OCI-LY1 (cell line): ENCODE measurements around the gene IFNA5.

ENCODE experiments used
- H2AFZ ChIP-seq: fragments of 200-600 bp; sonication (generic), shearing (Covaris generic); 2 replicates; pipeline ENCODE4 v1.6.0; 2014; ENCODE audit warnings: antibody characterized with exemption, mild to moderate bottlenecking, low read length
- H3F3A ChIP-seq: fragments of 200-600 bp; sonication (generic), shearing (Covaris generic); 2 replicates; pipeline ENCODE4 v1.6.0; 2014; ENCODE audit warnings: mild to moderate bottlenecking, antibody characterized with exemption, low read length, moderate library complexity; ENCODE audit not compliant: insufficient read depth
- H3K27ac ChIP-seq: fragments of 200-600 bp; sonication (generic); 2 replicates; pipeline ENCODE4 v1.5.1; 2014; ENCODE audit warnings: low read length, mixed run types, mild to moderate bottlenecking, low read depth; ENCODE audit not compliant: poor library complexity, severe bottlenecking
- H3K27me3 ChIP-seq: fragments of 200-600 bp; sonication (generic); 2 replicates; pipeline ENCODE4 v1.6.0; 2014; ENCODE audit warnings: antibody characterized with exemption, mild to moderate bottlenecking, low read length, moderate library complexity; ENCODE audit not compliant: insufficient read depth
- H3K36me3 ChIP-seq: fragments of 200-600 bp; sonication (generic); 2 replicates; pipeline ENCODE4 v1.6.1; 2014; ENCODE audit warnings: mild to moderate bottlenecking, antibody characterized with exemption, low read length, moderate library complexity, mixed read lengths; ENCODE audit not compliant: insufficient read depth
- H3K4me1 ChIP-seq: fragments of 200-600 bp; sonication (generic); 2 replicates; pipeline ENCODE4 v1.5.1; 2014; ENCODE audit warnings: mild to moderate bottlenecking, low read length, moderate library complexity; ENCODE audit not compliant: insufficient read depth, severe bottlenecking
- H3K4me2 ChIP-seq: fragments of 200-600 bp; sonication (generic), shearing (Covaris generic); 2 replicates; pipeline ENCODE4 v1.6.1; 2014; ENCODE audit warnings: low read length
- H3K4me3 ChIP-seq: fragments of 200-600 bp; sonication (generic); 2 replicates; pipeline ENCODE4 v1.5.1; 2014; ENCODE audit warnings: low read length, low read depth, mild to moderate bottlenecking, mixed read lengths; ENCODE audit not compliant: poor library complexity, severe bottlenecking
- H3K79me2 ChIP-seq: fragments of 200-600 bp; shearing (Covaris generic); 2 replicates; pipeline ENCODE4 v1.6.1; 2016; ENCODE audit warnings: mixed run types, low read length, mixed read lengths; ENCODE audit not compliant: insufficient read depth
- H3K9ac ChIP-seq: fragments of 200-600 bp; sonication (generic), shearing (Covaris generic); 2 replicates; pipeline ENCODE4 v1.6.1; 2014; ENCODE audit warnings: mild to moderate bottlenecking, low read length, mixed read lengths
- H3K9me2 ChIP-seq: fragments of 200-600 bp; sonication (generic), shearing (Covaris generic); 2 replicates; pipeline ENCODE4 v1.6.1; 2014; ENCODE audit warnings: low read depth, mild to moderate bottlenecking, low read length, mixed read lengths
- H3K9me3 ChIP-seq: fragments of 200-600 bp; shearing (Covaris generic); 2 replicates; pipeline ENCODE4 v1.6.1; 2014; ENCODE audit warnings: low read length, mixed read lengths
- H4K20me1 ChIP-seq: fragments of 200-600 bp; sonication (generic), shearing (Covaris generic); 2 replicates; pipeline ENCODE4 v1.6.0; 2016; ENCODE audit warnings: mild to moderate bottlenecking, low read length; ENCODE audit not compliant: insufficient read depth
- EZH2 ChIP-seq: fragments of 200-600 bp; sonication (generic), shearing (Covaris generic); IDR thresholded peaks from 2 replicates; pipeline ENCODE4 v1.8.0; 2017; ENCODE audit warnings: borderline replicate concordance, mixed run types, mild to moderate bottlenecking, antibody characterized with exemption, low read length, moderate library complexity, mixed read lengths
- TF ChIP-seq, protein P1 (sequence below): fragments of 200-600 bp; sonication (generic), shearing (Covaris generic); IDR thresholded peaks from 2 replicates; pipeline ENCODE4 v1.5.1; 2017; ENCODE audit warnings: mild to moderate bottlenecking, antibody characterized with exemption, low read length, moderate library complexity, mixed read lengths

The IFNA5 gene

DNA sequence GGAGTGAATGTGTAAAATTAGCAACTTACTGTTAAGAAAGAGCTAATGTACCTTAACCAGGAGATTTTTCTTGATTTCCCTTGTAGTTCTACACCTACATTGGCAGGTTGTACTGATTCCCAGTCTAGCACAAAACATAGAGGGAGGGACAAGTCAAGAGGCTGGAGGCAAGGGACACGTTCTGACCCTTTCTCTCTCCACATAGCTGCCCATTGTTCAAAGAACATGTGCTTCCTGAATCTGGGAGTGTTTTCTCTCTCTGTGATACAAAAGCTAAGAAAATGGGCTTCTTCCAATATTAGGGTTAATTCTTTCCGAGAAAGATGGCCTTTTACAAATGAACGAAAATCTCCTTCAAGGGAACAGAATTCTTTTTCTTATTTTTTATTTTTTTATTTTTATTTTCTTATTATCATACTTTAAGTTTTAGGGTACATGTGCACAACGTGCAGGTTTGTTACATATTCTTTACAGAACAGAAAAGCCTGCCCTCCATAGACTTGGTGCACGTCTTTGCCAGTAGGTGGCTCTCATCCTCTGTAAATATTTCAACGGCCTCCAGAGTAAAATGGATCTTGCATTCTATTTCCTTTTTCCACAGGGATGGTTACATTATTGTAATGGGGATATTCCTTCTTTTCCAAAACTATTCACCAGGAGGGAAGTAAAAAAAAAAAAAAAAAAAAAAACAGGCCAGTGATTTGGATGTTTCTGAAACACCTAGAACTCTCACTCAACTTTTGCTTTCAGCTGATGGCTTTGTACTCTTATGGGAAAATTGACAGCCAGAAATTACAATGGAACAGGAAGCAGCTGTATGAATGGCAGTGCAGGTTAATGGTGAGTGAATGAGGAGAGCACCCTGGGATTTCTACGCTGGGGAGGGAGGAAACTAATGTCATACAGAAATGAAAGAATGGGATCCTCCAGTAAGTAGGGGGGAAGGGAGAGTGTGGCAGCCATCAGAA is 13.1 kb upstream of the IFNA5 start:
- H4K20me1 ChIP-seq, result no peaks in the 10 kb centered on the region
- H3K9ac ChIP-seq, result no peak overlapping the region
- no peaks in the 10 kb centered on the region for H3K79me2 ChIP-seq
- H3K27me3 ChIP-seq, result no peaks in the 10 kb centered on the region
- no peaks in the 10 kb centered on the region for H3F3A ChIP-seq
- no peaks in the 10 kb centered on the region for H3K9me3 ChIP-seq
- no peak for TF ChIP-seq EZH2
- TF ChIP-seq, protein P1, sequence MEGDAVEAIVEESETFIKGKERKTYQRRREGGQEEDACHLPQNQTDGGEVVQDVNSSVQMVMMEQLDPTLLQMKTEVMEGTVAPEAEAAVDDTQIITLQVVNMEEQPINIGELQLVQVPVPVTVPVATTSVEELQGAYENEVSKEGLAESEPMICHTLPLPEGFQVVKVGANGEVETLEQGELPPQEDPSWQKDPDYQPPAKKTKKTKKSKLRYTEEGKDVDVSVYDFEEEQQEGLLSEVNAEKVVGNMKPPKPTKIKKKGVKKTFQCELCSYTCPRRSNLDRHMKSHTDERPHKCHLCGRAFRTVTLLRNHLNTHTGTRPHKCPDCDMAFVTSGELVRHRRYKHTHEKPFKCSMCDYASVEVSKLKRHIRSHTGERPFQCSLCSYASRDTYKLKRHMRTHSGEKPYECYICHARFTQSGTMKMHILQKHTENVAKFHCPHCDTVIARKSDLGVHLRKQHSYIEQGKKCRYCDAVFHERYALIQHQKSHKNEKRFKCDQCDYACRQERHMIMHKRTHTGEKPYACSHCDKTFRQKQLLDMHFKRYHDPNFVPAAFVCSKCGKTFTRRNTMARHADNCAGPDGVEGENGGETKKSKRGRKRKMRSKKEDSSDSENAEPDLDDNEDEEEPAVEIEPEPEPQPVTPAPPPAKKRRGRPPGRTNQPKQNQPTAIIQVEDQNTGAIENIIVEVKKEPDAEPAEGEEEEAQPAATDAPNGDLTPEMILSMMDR, result peak; percentile 62
- no peaks in the 10 kb centered on the region; the same call in 1 of the 2 replicates for H3K36me3 ChIP-seq
- H3K4me1 ChIP-seq, result no peaks in the 10 kb centered on the region
- H2AFZ ChIP-seq, result no peak overlapping the region
- H3K4me2 ChIP-seq, result no peak overlapping the region
- H3K9me2 ChIP-seq, result no peaks in the 10 kb centered on the region
- H3K27ac ChIP-seq, result no peak overlapping the region
- no peak overlapping the region for H3K4me3 ChIP-seq

DNA sequence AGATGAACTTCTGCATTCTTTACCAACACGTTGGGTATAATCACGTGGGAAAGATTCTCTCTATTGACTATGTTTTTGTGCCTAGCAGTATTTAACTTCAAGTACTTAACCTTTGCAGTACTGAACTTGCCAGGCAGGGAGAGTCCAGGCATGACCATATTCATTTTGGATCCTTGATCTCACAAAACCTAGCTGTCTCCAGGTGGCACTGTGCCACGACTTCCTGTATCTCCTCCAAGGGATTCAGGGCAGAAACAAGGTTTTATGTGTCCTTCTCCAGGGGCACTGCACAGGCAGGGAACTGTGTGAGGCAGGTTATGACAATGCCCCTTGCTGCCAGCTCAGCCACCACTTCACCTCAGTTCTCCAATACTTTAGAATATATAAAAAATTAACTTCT is 11.7 kb upstream of the IFNA5 start:
- H3K36me3 ChIP-seq, result no peaks in the 10 kb centered on the region
- H3K9me2 ChIP-seq, result no peaks in the 10 kb centered on the region
- H3K4me3 ChIP-seq, result no peak overlapping the region
- TF ChIP-seq, protein P1, result no peak
- no peak for TF ChIP-seq EZH2
- no peaks in the 10 kb centered on the region for H3F3A ChIP-seq
- H3K4me2 ChIP-seq, result no peak overlapping the region
- no peaks in the 10 kb centered on the region for H3K9me3 ChIP-seq
- no peaks in the 10 kb centered on the region for H3K79me2 ChIP-seq
- no peak overlapping the region for H3K27ac ChIP-seq
- H3K9ac ChIP-seq, result no peak overlapping the region
- H2AFZ ChIP-seq, result no peak overlapping the region
- no peaks in the 10 kb centered on the region for H3K4me1 ChIP-seq
- H4K20me1 ChIP-seq, result no peaks in the 10 kb centered on the region
- no peaks in the 10 kb centered on the region for H3K27me3 ChIP-seq

DNA sequence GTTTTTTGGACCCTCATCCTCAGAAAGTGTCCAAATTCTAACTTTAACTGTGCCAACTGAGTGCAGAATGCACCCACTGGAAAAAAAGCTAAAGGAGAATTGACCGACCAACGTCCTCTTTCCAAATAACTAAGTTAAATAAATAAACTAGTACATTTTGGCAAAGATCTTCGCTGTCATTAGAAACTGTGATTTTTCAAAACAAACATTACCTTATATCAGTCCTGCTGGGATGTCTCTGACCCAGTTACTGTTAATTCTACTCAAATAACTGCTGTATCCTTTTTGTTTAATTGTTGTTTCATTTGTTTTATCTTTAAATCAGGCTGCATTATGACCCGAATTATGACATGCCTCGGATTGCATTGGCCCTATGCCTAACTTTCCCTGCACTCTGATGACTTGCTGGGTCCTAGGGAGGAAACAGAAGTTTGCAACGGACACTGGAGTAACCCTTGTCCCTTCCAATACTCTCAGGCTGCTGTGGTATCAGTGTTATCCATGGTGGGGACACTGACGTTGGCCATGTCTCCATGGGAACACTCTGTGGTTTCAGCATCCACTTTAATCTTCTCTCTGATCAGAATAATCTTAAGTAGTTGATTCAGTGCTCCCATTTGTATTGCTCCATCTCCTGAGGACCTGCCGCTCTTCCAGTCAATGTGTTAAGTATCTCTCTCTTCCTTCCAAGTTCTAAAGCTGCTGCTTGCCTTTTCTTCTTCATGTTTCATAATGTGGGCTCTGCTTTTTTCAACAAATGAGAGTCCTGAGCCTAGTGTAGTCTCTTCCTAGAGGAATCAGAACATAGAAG is 11.1 kb upstream of the IFNA5 start:
- Histone ChIP-seq H3K79me2 (no peaks in the 10 kb centered on the region), H3K9me2 (no peaks in the 10 kb centered on the region), H4K20me1 (no peaks in the 10 kb centered on the region), H3K4me1 (no peaks in the 10 kb centered on the region), H3K36me3 (no peaks in the 10 kb centered on the region), H3K4me2 (no peak overlapping the region), H3F3A (no peaks in the 10 kb centered on the region), H3K27ac (no peak overlapping the region), H2AFZ (no peak overlapping the region), H3K4me3 (no peak overlapping the region), H3K9ac (no peak overlapping the region), H3K27me3 (no peaks in the 10 kb centered on the region), H3K9me3 (no peaks in the 10 kb centered on the region)
- TF ChIP-seq EZH2, result no peak
- TF ChIP-seq, protein P1, result no peak
